Parathyroid adenoma (tissue), 2 donors: ENCODE data around the gene RAD9A.

ENCODE experiments used
- H2AFZ ChIP-seq: fragments of 300-600 bp; sonication (generic); one replicate; pipeline ENCODE4 v1.7.0; 2017; ENCODE audit warnings: antibody characterized with exemption, mild to moderate bottlenecking
- H3K27ac ChIP-seq: fragments of 300-600 bp; sonication (generic); one replicate; pipeline ENCODE4 v1.7.0; 2017
- H3K27me3 ChIP-seq: fragments of 300-600 bp; sonication (generic); one replicate; pipeline ENCODE4 v1.7.0; 2017; ENCODE audit warnings: low read length; ENCODE audit not compliant: control insufficient read depth, insufficient read depth
- H3K36me3 ChIP-seq: fragments of 300-600 bp; sonication (generic); one replicate; pipeline ENCODE4 v1.7.0; 2017; ENCODE audit warnings: low read length; ENCODE audit not compliant: control insufficient read depth, insufficient read depth
- H3K4me1 ChIP-seq: fragments of 300-600 bp; sonication (generic); one replicate; pipeline ENCODE4 v1.7.0; 2017; ENCODE audit warnings: control low read depth
- H3K4me2 ChIP-seq: fragments of 300-600 bp; sonication (generic); one replicate; pipeline ENCODE4 v1.7.0; 2017; ENCODE audit warnings: low read length
- H3K4me3 ChIP-seq: fragments of 300-600 bp; sonication (generic); one replicate; pipeline ENCODE4 v1.7.0; 2017; ENCODE audit warnings: low read depth, low read length
- H3K79me2 ChIP-seq: fragments of 300-600 bp; sonication (generic); one replicate; pipeline ENCODE4 v1.7.0; 2017; ENCODE audit warnings: control low read depth
- H3K9ac ChIP-seq: fragments of 300-600 bp; sonication (generic); one replicate; pipeline ENCODE4 v1.7.0; 2017; ENCODE audit warnings: mild to moderate bottlenecking
- H3K9me3 ChIP-seq: fragments of 300-600 bp; sonication (generic); one replicate; pipeline ENCODE4 v1.7.0; 2017; ENCODE audit warnings: low read length; ENCODE audit not compliant: control insufficient read depth
- CTCF ChIP-seq: fragments of 300-600 bp; sonication (generic); IDR thresholded peaks from one replicate; pipeline ENCODE4 v1.7.0; 2017; ENCODE audit warnings: antibody characterized with exemption, mild to moderate bottlenecking
- donor health status: primary hyperparathyroidism.

Gene RAD9A

DNA sequence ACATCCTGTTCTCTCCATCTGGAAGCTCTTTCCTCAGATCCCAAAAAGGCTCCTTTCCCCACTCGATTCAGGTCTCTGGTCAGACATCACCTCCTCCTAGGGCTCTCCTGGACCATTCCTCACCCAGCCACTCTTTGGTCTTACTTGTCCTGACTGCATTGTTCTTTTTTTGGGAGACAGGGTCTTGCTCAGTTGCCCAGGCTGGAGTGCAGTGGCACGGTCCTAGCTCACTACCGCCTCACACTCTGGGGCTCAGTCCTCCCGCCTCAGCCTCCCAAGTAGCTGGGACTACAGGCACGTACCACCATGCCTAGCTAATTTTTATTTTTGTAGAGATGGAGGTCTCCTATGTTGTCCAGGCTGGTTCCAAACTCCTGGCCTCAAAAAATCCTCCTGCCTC is 53.7 kb downstream of the RAD9A start:
- Histone ChIP-seq H3K79me2 (no peaks in the 10 kb centered on the region), H2AFZ (no peak overlapping the region), H3K4me2 (no peak overlapping the region), H3K36me3 (no peaks in the 10 kb centered on the region), H3K9ac (no peak overlapping the region), H3K9me3 (no peaks in the 10 kb centered on the region), H3K4me3 (no peak overlapping the region), H3K27ac (no peak overlapping the region), H3K27me3 (no peaks in the 10 kb centered on the region), H3K4me1 (no peaks in the 10 kb centered on the region)
- no peak for TF ChIP-seq CTCF
